ENCODE data around the gene KDM4B.
"Not testable (repeated sequence)": the region's sequence is repeated elsewhere in the genome, so short reads cannot be mapped to it uniquely, and the experiment has no call there.

The KDM4B gene

DNA sequence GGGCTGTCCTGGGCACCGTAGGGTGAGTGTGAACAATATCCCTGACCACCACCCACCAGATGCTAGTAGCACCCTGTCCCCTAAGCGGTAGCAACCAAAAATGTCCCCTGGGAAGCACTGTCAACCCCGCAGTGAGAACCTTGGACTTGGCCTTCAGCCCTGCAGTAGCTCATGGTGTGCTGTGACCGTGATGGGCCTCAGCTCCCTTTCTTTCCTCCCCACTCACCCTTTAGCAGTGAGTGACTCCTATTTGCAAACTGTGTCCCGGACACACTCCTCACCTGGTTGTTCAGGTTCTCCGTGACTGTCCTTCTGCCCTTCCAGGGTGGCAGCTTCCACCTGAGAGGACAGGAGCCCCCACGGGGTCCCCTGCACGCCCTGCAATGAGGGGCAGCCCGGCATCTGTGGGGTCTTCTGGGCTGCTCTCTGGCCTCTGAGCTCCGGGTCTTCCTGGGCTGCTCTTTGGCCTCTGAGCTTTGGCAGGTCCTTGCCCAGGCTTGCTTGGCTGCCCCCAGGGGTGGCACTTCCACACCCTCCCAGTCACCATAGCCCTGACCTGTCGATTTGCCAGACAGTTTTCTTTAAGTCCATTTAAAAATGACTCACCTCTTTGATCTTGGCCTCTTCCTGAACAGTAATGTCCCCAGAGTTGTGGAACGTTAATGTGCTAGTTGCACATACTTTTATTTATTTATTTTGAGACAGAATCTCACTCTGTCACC is 3.8 kb downstream of the KDM4B start:
- H3K4me1 ChIP-seq (ENCODE audit: control insufficient read depth, low read length) = peaks cover 49% of the 10 kb centered on the region
- no peak overlapping the region for H3K27ac ChIP-seq (ENCODE audit: low read depth, low read length)
- H3K36me3 ChIP-seq (ENCODE audit: control insufficient read depth, low read length) = peaks cover 13% of the 10 kb centered on the region
- H3K4me2 ChIP-seq (ENCODE audit: low read length) = no peak overlapping the region
- H3K27me3 ChIP-seq (ENCODE audit: control insufficient read depth, low read length) = no peaks in the 10 kb centered on the region
- no peaks in the 10 kb centered on the region for H3K9me3 ChIP-seq (ENCODE audit: control insufficient read depth, insufficient read depth, low read length)
- peaks cover 5% of the 10 kb centered on the region for H3F3A ChIP-seq (ENCODE audit: control insufficient read depth, insufficient read depth)
- peaks cover 41% of the 10 kb centered on the region for H4K20me1 ChIP-seq (ENCODE audit: control insufficient read depth, insufficient read depth, low read depth, low read length)
- H3K79me2 ChIP-seq (ENCODE audit: control insufficient read depth, low read length) = peaks cover 76% of the 10 kb centered on the region
- TF ChIP-seq EZH2phosphoT487 (IDR thresholded peaks at IDR 0.05; ENCODE audit: borderline replicate concordance, low read length) (no peak), CTCF (IDR thresholded peaks at IDR 0.05; ENCODE audit: low read depth, low read length, poor library complexity, severe bottlenecking) (no peak)
- no peaks in the 10 kb centered on the region for H3K9me2 ChIP-seq (replicated peaks; ENCODE audit: control insufficient read depth, low read length)
- no peak overlapping the region for H3K4me3 ChIP-seq (ENCODE audit: low read length)

GRCh38 chr19:4974880-4975469 is 6.1 kb downstream of the KDM4B start:
- no peak overlapping the region for H3K4me3 ChIP-seq (ENCODE audit: low read length)
- no peak for TF ChIP-seq CTCF (IDR thresholded peaks at IDR 0.05; ENCODE audit: low read depth, low read length, poor library complexity, severe bottlenecking)
- no peak for TF ChIP-seq EZH2phosphoT487 (IDR thresholded peaks at IDR 0.05; ENCODE audit: borderline replicate concordance, low read length)
- H3K79me2 ChIP-seq (ENCODE audit: control insufficient read depth, low read length) = peaks cover 87% of the 10 kb centered on the region
- H4K20me1 ChIP-seq (ENCODE audit: control insufficient read depth, insufficient read depth, low read depth, low read length) = peaks cover 36% of the 10 kb centered on the region
- H3F3A ChIP-seq (ENCODE audit: control insufficient read depth, insufficient read depth) = peaks cover 2% of the 10 kb centered on the region; the same call in 1 of the 2 replicates
- H3K9me2 ChIP-seq (replicated peaks; ENCODE audit: control insufficient read depth, low read length) = no peaks in the 10 kb centered on the region
- H3K27ac ChIP-seq (ENCODE audit: low read depth, low read length) = no peak overlapping the region
- no peaks in the 10 kb centered on the region for H3K9me3 ChIP-seq (ENCODE audit: control insufficient read depth, insufficient read depth, low read length)
- H3K27me3 ChIP-seq (ENCODE audit: control insufficient read depth, low read length) = no peaks in the 10 kb centered on the region
- H3K36me3 ChIP-seq (ENCODE audit: control insufficient read depth, low read length) = peaks cover 17% of the 10 kb centered on the region
- H3K4me1 ChIP-seq (ENCODE audit: control insufficient read depth, low read length) = peaks cover 50% of the 10 kb centered on the region
- H3K4me2 ChIP-seq (ENCODE audit: low read length) = no peak overlapping the region

GRCh38 chr19:4975601-4976000 is 6.7 kb downstream of the KDM4B start:
- not testable (repeated sequence) for H3K4me2 ChIP-seq (ENCODE audit: low read length); H3K27me3 ChIP-seq (ENCODE audit: control insufficient read depth, low read length); H3K9me2 ChIP-seq (replicated peaks; ENCODE audit: control insufficient read depth, low read length); H3K27ac ChIP-seq (ENCODE audit: low read depth, low read length); H3K4me3 ChIP-seq (ENCODE audit: low read length); H3K9me3 ChIP-seq (ENCODE audit: control insufficient read depth, insufficient read depth, low read length); H3F3A ChIP-seq (ENCODE audit: control insufficient read depth, insufficient read depth)
- H3K79me2 ChIP-seq (ENCODE audit: control insufficient read depth, low read length) = peaks cover 85% of the 10 kb centered on the region
- peaks cover 17% of the 10 kb centered on the region for H3K36me3 ChIP-seq (ENCODE audit: control insufficient read depth, low read length)
- H4K20me1 ChIP-seq (ENCODE audit: control insufficient read depth, insufficient read depth, low read depth, low read length) = peaks cover 31% of the 10 kb centered on the region
- H3K4me1 ChIP-seq (ENCODE audit: control insufficient read depth, low read length) = peaks cover 50% of the 10 kb centered on the region
